Activated CD8-positive, alpha-beta T cell treated with anti-CD3 and anti-CD28 coated beads, Interleukin-2, amount 10 ng/mL, durations not matched to agents 7 days and 5 days (primary cell): ENCODE data around the gene FBLN1. TPM values are rescaled to one million over a fixed set of nuclear protein-coding genes. Genes with fewer than 3 reads are reported as not detected.

Experiments used
- ATAC-seq: fragments of 150-1000 bp; cut with Tn5 transposase; one replicate; pipeline ENCODE4 v1.10.0; 2021; ENCODE audit warnings: moderate library complexity
- CTCF ChIA-PET: fragments of 350-600 bp; sonication (Branson Sonifier 250); formaldehyde crosslinking; loops from one replicate; lab custom pipeline; 2021; ENCODE audit warnings: antibody characterized with exemption; lab: Charles Lee
- POLR2A ChIA-PET: fragments of 350-600 bp; sonication (Branson Sonifier 250); formaldehyde crosslinking; loops from one replicate; lab custom pipeline; 2021; ENCODE audit warnings: antibody characterized with exemption; lab: Charles Lee
- DNase-seq: peaks from one replicate; pipeline ENCODE4 v3.0.0-alpha.2; 2020
- H3K27ac Mint-ChIP-seq: one replicate; pipeline ENCODE4 v1.8.0; 2021; ENCODE audit warnings: mild to moderate bottlenecking, mixed read lengths
- H3K27me3 Mint-ChIP-seq: one replicate; pipeline ENCODE4 v1.8.0; 2021; ENCODE audit warnings: low read depth, mixed read lengths
- H3K36me3 Mint-ChIP-seq: one replicate; pipeline ENCODE4 v1.8.0; 2021; ENCODE audit warnings: low read depth, mixed read lengths
- H3K4me1 Mint-ChIP-seq: one replicate; pipeline ENCODE4 v1.8.0; 2021; ENCODE audit warnings: low read depth, mixed read lengths
- H3K4me3 Mint-ChIP-seq: one replicate; pipeline ENCODE4 v1.8.0; 2021; ENCODE audit warnings: mild to moderate bottlenecking, mixed read lengths
- H3K9me3 Mint-ChIP-seq: one replicate; pipeline ENCODE4 v1.8.0; 2022; ENCODE audit warnings: mixed read lengths; ENCODE audit not compliant: insufficient read depth
- total RNA-seq, 2 experiments: library from RNA; stranded (reverse); gene quantifications; one replicate each; pipeline ENCODE4 v1.2.3, GENCODE V29; 2021

FBLN1 gene
- total RNA-seq, 2 experiments from 2014 or later = not detected

DNA sequence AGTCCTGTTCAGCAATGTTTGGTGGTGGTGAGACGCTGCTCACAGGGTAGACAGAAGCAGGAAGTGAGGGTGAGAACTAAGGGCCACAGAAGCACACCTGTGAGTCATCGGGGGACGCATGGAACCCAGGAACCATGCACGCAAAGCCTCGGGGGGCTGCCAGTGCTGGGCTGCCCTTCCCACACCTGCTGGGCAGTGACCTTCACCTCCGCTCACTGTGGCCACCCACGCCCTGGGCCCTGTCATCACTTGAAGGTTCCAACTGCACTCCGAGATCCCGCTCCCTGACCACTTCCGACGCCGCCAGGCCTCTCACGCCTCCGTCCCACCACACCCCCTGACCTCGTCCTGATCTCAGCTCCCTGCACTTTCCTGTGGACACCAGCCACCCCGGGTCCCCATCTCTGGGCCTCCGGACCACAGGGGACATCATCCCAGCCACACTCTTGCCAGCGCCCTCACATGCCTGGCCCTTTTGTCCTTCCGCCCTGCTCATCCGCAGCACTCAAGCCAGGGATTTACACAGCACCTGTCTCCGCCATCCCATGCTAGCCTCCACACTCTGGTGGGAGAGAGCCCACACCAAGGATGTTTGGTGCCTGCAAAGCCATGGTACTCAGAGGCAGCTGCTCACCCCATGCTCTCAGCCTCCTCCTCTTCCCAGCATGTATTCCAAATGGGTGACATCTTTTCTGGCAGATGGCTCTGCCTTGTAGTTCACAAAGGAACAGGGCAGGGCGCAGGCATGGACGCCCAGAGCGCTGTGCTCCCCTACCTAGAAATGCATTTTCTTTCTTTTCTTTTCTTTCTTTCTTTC, 145.8 kb downstream of the FBLN1 start:
- Mint-ChIP-seq H3K36me3 (no peaks in the 10 kb centered on the region), H3K9me3 (no peaks in the 10 kb centered on the region), H3K4me1 (peaks cover 24% of the 10 kb centered on the region), H3K27ac (no peak overlapping the region), H3K27me3 (peaks cover 20% of the 10 kb centered on the region), H3K4me3 (no peak overlapping the region)
- ChIA-PET CTCF (interaction anchor here (1.0 kb wide), 1 partner anchor 17 kb away, joined by 3 read pairs; no protein-coding TSS in a partner anchor), POLR2A (no interaction called here)
- ATAC-seq (no peak), DNase-seq (no peak)

- POLR2A ChIA-PET = no interaction called here
These were observed 147.1 kb downstream of the FBLN1 start for GRCh38 chr22:45649809-45650208.

GRCh38 chr22:45650721-45651120, 148.0 kb downstream of the FBLN1 start:
- peaks cover 21% of the 10 kb centered on the region for H3K4me1 Mint-ChIP-seq
- no peak overlapping the region for H3K27ac Mint-ChIP-seq
- H3K27me3 Mint-ChIP-seq = peaks cover 16% of the 10 kb centered on the region
- DNase-seq (no peak), ATAC-seq (no peak)
- H3K36me3 Mint-ChIP-seq = no peaks in the 10 kb centered on the region
- no peaks in the 10 kb centered on the region for H3K9me3 Mint-ChIP-seq
- POLR2A ChIA-PET = no interaction called here
- no peak overlapping the region for H3K4me3 Mint-ChIP-seq
- CTCF ChIA-PET = interaction anchor here (0.7 kb wide), 1 partner anchor 9 kb away, joined by 3 read pairs; no protein-coding TSS in a partner anchor

More at GRCh38 chr22:45649809-45650208, 147.1 kb downstream of the FBLN1 start:
- DNase-seq (no peak), ATAC-seq (no peak)
- H3K27me3 Mint-ChIP-seq = peaks cover 18% of the 10 kb centered on the region
- H3K4me3 Mint-ChIP-seq = no peak overlapping the region
- H3K27ac Mint-ChIP-seq = no peak overlapping the region
- H3K9me3 Mint-ChIP-seq = no peaks in the 10 kb centered on the region
- CTCF ChIA-PET = no interaction called here
- no peaks in the 10 kb centered on the region for H3K36me3 Mint-ChIP-seq
- H3K4me1 Mint-ChIP-seq = peaks cover 24% of the 10 kb centered on the region

Other genes starting within 250 kb of the FBLN1 start
- gene UPK3A, start 217.9 kb upstream of the FBLN1 start, total RNA-seq = not detected
- gene FAM118A, start 192.9 kb upstream of the FBLN1 start, total RNA-seq = 10 to 100 TPM; 50.6 to 50.7 TPM
- gene SMC1B, start 89.3 kb upstream of the FBLN1 start, total RNA-seq = 1 to 10 TPM; 1.6 to 2.1 TPM
- 10 to 100 TPM; 13.4 to 13.5 TPM for gene RIBC2, start 89.2 kb upstream of the FBLN1 start, total RNA-seq
- 100 to 1,000 TPM; 106 to 114 TPM for gene ATXN10, start 169.0 kb downstream of the FBLN1 start, total RNA-seq